GM18858 (cell line): ENCODE data around the gene ARMH4.

Source experiments
- ATAC-seq: cut with Tn5 transposase; IDR thresholded peaks from one replicate; pipeline ENCODE4 v1.9.1; 2021; ENCODE audit not compliant: unreplicated experiment

The ARMH4 gene

GRCh38 chr14:58060077-58060476 lies 91.9 kb downstream of the ARMH4 start:
- no peak for ATAC-seq

GRCh38 chr14:58059126-58059525 lies 92.9 kb downstream of the ARMH4 start:
- ATAC-seq, result no peak

GRCh38 chr14:58055497-58056010 lies 96.5 kb downstream of the ARMH4 start:
- no peak for ATAC-seq

- ATAC-seq, result no peak
These were observed 97.9 kb downstream of the ARMH4 start for GRCh38 chr14:58054100-58054499.

GRCh38 chr14:58048219-58048618 lies 103.8 kb downstream of the ARMH4 start:
- no peak for ATAC-seq

- ATAC-seq, result no peak
These were observed 124.1 kb downstream of the ARMH4 start for GRCh38 chr14:58027904-58028303.

- no peak for ATAC-seq
These were observed 125.0 kb downstream of the ARMH4 start for GRCh38 chr14:58026967-58027366.

- ATAC-seq, result no peak
These were observed 125.8 kb downstream of the ARMH4 start for GRCh38 chr14:58026219-58026618.

- ATAC-seq, result no peak
These were observed 137.2 kb downstream of the ARMH4 start for GRCh38 chr14:58014778-58015177.

GRCh38 chr14:58002618-58003017 lies 149.4 kb downstream of the ARMH4 start:
- ATAC-seq, result peak; percentile 51

- no peak for ATAC-seq
These were observed 152.0 kb downstream of the ARMH4 start for GRCh38 chr14:57999979-58000378.

GRCh38 chr14:57999471-57999870 lies 152.5 kb downstream of the ARMH4 start:
- no peak for ATAC-seq

GRCh38 chr14:57998766-57999165 lies 153.2 kb downstream of the ARMH4 start:
- no peak for ATAC-seq

GRCh38 chr14:57991353-57991752 lies 160.7 kb downstream of the ARMH4 start:
- no peak for ATAC-seq

- no peak for ATAC-seq
These were observed 163.6 kb downstream of the ARMH4 start for GRCh38 chr14:57988445-57988844.

GRCh38 chr14:57987596-57988300 lies 164.3 kb downstream of the ARMH4 start:
- ATAC-seq, result no peak

GRCh38 chr14:57987051-57987450 lies 165.0 kb downstream of the ARMH4 start:
- no peak for ATAC-seq

- no peak for ATAC-seq
These were observed 169.0 kb downstream of the ARMH4 start for GRCh38 chr14:57982804-57983634.

- no peak for ATAC-seq
These were observed 170.0 kb downstream of the ARMH4 start for GRCh38 chr14:57981817-57982560.

- ATAC-seq, result no peak
These were observed 172.5 kb downstream of the ARMH4 start for GRCh38 chr14:57979376-57980048.

- no peak for ATAC-seq
These were observed 175.3 kb downstream of the ARMH4 start for GRCh38 chr14:57976701-57977100.
